Glutamatergic neuron (in vitro differentiated cells): Measurements from ENCODE around the gene DDI2. TPM values are rescaled to one million over a fixed set of nuclear protein-coding genes. Genes with fewer than 3 reads are reported as not detected.

Experiments
- DNase-seq: peaks from one replicate; pipeline ENCODE4 v3.0.0; 2022
- H3K27ac Mint-ChIP-seq: one replicate; pipeline ENCODE4 v1.8.0; 2020; ENCODE audit warnings: mild to moderate bottlenecking, mixed read lengths, inconsistent platforms; ENCODE audit not compliant: unreplicated experiment
- H3K27me3 Mint-ChIP-seq: one replicate; pipeline ENCODE4 v1.8.0; 2020; ENCODE audit warnings: mild to moderate bottlenecking, moderate library complexity, mixed read lengths, inconsistent platforms; ENCODE audit not compliant: unreplicated experiment
- H3K36me3 Mint-ChIP-seq: one replicate; pipeline ENCODE4 v1.8.0; 2020; ENCODE audit warnings: mild to moderate bottlenecking, mixed read lengths, inconsistent platforms; ENCODE audit not compliant: unreplicated experiment
- H3K4me1 Mint-ChIP-seq: one replicate; pipeline ENCODE4 v1.8.0; 2020; ENCODE audit warnings: mild to moderate bottlenecking, low read depth, mixed read lengths, inconsistent platforms; ENCODE audit not compliant: unreplicated experiment
- H3K4me3 Mint-ChIP-seq: one replicate; pipeline ENCODE4 v1.8.0; 2020; ENCODE audit warnings: mild to moderate bottlenecking, mixed read lengths, inconsistent platforms; ENCODE audit not compliant: unreplicated experiment
- H3K9me3 Mint-ChIP-seq: one replicate; pipeline ENCODE4 v1.8.0; 2020; ENCODE audit warnings: mild to moderate bottlenecking, moderate library complexity, mixed read lengths, inconsistent platforms; ENCODE audit not compliant: unreplicated experiment
- total RNA-seq: library from RNA; stranded (reverse); fragmentation: NEBNext Ultra II Directional; extraction: Animal tissue kit (Norgen Biotek cat#: 25700); gene quantifications from one replicate; pipeline ENCODE4 v1.2.1, GENCODE V29; 2021; ENCODE audit not compliant: unreplicated experiment
- TF ChIP-seq, protein P1 (sequence below): fragments of 200-600 bp; sonication (generic); IDR thresholded peaks from one replicate; pipeline ENCODE4 v1.5.0; 2021; ENCODE audit not compliant: partially characterized antibody, unreplicated experiment

Gene DDI2
- total RNA-seq, 1 donor from 2014 or later = 29.6 TPM

DNA sequence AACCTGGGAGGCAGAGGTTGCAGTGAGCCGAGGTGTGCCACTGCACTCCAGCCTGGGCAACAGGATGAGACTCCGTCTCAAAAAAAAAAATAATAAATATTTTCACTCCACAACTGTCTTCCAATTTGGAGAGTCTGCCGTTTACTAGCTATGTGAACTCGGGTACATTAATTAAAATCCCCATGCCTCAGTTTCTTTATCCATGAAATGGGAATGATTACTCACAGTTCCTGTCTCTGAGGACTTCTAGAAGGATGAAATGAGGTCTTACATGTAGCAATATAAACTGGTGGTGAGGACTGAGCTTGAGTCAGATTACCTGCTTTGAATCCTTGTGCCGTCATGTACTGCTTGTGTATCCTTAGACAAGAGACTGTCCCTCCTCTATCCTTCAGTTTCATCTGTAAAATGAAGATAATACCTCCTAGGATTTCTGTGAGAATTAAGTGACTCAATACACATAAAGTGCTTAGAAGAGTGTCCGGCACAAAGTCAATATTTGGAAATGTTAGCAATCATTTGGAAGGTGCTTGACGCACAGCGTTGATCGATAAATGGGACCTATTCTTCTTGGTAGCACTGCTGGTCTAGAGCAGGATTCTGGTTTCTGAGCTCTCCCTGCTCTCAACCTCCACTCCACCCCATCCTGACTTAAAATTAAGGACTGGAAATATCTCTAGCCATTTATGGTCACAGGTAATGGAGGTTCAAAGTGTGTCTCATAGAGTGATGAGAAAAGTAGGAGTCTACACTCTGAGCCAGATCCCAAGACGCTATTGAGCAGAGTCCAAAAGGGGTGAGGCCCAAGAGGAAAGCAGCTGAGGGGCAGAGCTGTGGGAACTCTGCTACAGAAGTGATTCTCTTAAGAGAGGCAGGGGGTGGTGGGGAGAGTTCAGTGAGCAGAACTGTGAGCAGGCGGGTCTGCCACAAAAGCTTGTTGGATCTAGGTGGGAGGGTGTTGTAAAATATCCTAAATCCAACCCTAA lies 11.6 kb upstream of the DDI2 start:
- Mint-ChIP-seq H3K9me3 (no peaks in the 10 kb centered on the region), H3K4me1 (no peaks in the 10 kb centered on the region), H3K27me3 (no peaks in the 10 kb centered on the region), H3K4me3 (no peak overlapping the region), H3K27ac (no peak overlapping the region), H3K36me3 (no peaks in the 10 kb centered on the region)
- TF ChIP-seq, protein P1, sequence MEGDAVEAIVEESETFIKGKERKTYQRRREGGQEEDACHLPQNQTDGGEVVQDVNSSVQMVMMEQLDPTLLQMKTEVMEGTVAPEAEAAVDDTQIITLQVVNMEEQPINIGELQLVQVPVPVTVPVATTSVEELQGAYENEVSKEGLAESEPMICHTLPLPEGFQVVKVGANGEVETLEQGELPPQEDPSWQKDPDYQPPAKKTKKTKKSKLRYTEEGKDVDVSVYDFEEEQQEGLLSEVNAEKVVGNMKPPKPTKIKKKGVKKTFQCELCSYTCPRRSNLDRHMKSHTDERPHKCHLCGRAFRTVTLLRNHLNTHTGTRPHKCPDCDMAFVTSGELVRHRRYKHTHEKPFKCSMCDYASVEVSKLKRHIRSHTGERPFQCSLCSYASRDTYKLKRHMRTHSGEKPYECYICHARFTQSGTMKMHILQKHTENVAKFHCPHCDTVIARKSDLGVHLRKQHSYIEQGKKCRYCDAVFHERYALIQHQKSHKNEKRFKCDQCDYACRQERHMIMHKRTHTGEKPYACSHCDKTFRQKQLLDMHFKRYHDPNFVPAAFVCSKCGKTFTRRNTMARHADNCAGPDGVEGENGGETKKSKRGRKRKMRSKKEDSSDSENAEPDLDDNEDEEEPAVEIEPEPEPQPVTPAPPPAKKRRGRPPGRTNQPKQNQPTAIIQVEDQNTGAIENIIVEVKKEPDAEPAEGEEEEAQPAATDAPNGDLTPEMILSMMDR = no peak
- DNase-seq = no peak

GRCh38 chr1:15609631-15610030 lies 7.6 kb upstream of the DDI2 start:
- Mint-ChIP-seq H3K4me1 (no peaks in the 10 kb centered on the region), H3K36me3 (no peaks in the 10 kb centered on the region), H3K27ac (no peak overlapping the region), H3K4me3 (no peak overlapping the region), H3K27me3 (peaks cover 2% of the 10 kb centered on the region), H3K9me3 (no peaks in the 10 kb centered on the region)
- no peak for DNase-seq
- TF ChIP-seq, protein P1 = no peak

DNA sequence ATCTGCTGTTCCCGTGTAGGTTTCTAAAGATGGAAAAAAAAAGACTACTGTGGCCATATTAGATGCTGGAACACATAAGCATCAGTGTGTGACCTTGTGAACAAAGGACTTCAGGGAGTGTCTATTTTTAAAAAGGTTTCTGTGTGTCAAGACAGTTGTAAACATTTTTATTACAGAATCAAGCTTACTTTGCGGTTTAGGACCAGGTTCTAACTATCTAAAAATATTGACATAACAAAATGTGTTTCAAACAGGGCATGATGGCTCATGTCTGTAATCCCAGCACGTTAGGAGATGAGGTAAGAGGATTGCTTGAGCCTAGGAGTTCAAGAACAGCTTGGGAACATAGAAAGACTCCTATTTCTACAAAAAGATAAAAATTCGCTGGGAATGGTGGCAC lies 7.1 kb upstream of the DDI2 start:
- no peak overlapping the region for H3K4me3 Mint-ChIP-seq
- H3K4me1 Mint-ChIP-seq = no peaks in the 10 kb centered on the region
- no peak overlapping the region for H3K27ac Mint-ChIP-seq
- TF ChIP-seq, protein P1 = no peak
- H3K27me3 Mint-ChIP-seq = peaks cover 2% of the 10 kb centered on the region
- H3K9me3 Mint-ChIP-seq = no peaks in the 10 kb centered on the region
- H3K36me3 Mint-ChIP-seq = no peaks in the 10 kb centered on the region
- DNase-seq = no peak

DNA sequence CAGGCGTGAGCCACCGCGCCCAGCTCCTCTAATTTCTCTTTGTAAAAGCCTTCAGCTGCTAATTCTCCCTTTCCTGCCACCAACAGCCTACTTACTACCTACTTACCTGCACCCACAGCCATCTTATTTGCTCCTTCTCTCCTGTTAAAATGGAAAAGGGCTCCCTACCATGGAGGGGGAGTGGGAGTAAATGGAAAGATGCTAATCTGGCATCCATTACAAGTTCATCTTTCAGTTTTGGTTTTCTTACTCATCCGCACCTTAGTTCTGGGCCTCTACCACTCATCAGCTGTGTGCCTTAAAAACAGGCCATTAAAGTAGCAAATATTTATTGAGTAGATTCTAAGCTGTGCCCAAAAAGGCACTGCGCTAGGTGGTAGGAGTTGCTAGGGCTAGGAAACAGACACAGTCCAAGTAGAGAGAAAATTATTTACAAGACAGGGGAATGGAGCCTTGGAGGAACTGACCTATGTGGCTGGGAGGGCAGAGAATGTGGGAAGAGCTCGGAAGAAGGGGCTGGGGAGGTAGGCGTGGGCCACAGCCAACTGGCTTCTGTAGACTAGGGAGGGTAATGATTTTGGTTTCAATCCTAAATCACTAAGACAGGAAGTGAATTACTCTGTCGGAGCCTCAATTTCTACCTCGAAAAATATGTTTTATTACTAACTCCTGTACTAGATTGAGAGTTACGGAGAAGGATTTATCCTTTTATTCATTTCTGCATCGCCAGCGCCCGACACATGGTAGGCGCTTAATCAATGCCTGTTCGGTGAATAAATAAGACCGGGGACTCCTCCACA lies 685 bp upstream of the DDI2 start:
- Mint-ChIP-seq H3K4me3 (peak overlapping the region; percentile 90), H3K36me3 (no peaks in the 10 kb centered on the region), H3K27me3 (peaks cover 4% of the 10 kb centered on the region), H3K27ac (peak overlapping the region; percentile 94), H3K9me3 (peaks cover 6% of the 10 kb centered on the region), H3K4me1 (peaks cover 5% of the 10 kb centered on the region)
- DNase-seq = peak; percentile 19
- TF ChIP-seq, protein P1 = no peak
